ENCODE results near the gene EPHA10.

EPHA10 gene

DNA sequence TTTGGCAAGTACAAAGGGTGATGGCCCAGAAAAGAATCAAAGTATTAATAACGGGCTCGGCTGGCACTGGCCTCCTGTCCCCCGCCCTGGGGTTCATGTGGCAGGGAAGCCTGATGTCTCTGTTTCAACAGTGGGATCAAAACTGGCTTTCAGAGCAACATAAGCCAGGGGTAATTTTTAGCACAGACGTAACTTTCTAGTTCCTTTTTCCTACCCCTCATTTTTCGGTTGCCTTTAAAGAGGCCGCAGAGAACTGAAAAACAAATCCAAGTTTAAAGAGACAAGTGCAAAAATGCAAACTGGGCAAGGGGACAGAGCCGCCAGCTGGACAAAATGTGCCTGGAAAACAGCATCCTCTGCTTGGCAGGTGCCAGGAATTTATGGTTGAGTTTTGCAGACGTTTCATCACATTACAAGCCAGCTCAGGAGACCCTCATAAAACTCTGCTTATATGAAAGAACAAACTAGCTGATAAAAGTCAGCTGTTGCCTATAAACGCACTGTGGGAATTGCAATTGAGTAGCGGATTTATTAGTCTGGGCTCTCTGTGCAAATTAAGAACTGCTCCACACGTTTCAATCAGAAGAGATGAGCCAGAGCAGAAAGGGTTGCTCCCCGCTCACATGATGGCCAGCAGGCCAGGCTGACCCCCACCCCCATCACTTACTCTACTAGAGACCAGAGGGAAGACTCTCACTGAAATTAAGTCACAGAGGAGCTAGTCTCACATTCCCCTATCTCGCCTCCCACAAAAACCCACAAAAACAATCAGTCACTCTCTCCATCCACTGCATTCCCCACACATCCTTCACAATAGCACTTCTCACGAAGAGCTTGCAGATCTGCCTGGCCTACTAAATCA lies 88.4 kb downstream of the EPHA10 start:
- DNase-seq (ENCODE audit: low read depth, low spot score): no peak

DNA sequence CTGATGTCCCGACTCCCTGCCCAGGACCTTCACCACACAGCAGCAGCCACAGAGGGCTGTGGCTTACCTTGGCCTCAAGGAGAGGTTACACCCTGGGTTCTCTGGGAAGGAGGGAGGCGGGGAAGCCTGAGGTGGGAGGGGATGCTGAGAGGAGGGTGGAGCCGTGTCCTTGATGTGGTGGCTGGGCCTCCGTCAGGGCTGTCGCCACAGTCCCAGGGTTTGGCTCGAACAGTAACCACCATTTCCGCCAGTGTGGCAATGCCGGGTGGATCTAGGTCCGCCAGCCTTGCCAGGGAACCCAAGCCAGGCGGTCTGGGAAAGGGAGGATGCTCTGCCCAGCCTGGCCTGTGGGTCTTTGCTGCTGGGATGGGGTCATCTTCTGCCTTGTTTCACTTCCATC lies 91.0 kb downstream of the EPHA10 start:
- DNase-seq (ENCODE audit: low read depth, low spot score): peak; percentile 16

DNA sequence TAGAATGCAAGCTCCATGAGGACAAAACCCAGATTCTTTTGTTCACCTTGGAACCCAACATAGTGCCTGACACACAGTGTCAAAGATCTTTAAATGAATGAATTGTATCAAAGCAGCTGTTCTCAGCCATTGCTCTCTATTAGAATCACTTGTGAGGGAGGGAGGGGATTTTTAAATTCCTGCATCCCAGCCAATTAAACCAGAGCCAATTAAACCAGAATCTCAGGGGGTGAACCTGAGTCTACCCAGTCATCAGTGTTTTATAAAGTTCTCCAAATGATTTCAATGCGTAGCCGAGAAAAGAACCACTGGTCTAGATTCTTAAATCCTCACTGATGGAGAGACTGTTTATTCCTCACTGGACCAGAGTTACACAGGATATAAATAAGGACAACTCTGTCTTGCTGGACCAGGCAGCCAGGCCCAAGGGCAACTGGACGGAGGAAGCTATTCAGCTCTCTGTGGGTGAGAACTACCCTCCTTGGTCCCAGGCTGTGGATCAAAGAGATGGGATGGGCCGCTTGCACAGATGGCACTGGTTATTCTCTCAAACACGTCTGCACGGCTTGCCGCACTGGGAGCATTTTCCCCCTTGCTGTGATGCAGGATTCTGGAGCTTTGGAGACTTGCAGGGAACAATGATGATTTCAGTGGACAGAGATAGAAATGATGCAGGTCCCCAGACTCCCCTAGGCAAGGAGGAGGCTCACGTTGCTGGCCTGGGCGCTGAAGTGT lies 92.6 kb downstream of the EPHA10 start:
- no peak for DNase-seq (ENCODE audit: low read depth, low spot score)

DNA sequence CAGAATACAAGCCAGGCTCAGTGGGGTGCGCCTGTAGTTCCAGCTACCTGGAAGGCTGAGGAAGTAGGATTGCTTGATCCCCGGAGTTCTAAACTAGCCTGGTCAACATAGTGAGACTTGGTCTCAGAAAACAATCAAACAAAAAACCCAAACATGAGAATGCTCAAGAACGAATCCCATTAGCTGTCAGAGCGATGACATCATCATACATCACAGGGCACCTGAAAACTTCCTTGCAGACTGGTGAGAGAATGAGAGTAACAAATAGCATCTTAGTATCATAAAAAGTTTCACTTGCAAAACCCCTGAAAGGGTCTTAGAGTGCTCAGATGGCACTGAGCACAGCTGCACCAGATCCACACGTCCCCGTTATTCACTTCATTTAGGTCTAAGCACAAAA lies 93.7 kb downstream of the EPHA10 start:
- no peak for DNase-seq (ENCODE audit: low read depth, low spot score)

DNA sequence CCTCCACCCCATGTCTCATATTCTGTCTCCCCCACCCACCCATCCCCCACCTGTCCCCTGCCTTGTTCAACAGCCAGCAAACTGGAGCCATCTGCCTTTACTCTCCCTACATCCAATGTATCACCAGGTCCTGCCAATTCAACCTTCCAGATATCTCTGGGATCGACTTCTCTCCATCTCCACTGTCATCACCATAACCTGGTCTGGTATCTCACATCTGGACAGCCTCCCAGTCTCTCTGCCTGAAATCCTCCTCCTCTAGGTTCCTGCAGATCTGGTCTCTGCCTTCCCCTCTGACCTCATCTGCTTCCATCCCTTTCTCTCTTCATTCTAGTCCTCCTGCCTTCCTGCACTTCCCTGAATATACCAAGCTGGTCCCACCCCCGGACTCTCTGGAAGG lies 94.8 kb downstream of the EPHA10 start:
- DNase-seq (ENCODE audit: low read depth, low spot score): no peak

DNA sequence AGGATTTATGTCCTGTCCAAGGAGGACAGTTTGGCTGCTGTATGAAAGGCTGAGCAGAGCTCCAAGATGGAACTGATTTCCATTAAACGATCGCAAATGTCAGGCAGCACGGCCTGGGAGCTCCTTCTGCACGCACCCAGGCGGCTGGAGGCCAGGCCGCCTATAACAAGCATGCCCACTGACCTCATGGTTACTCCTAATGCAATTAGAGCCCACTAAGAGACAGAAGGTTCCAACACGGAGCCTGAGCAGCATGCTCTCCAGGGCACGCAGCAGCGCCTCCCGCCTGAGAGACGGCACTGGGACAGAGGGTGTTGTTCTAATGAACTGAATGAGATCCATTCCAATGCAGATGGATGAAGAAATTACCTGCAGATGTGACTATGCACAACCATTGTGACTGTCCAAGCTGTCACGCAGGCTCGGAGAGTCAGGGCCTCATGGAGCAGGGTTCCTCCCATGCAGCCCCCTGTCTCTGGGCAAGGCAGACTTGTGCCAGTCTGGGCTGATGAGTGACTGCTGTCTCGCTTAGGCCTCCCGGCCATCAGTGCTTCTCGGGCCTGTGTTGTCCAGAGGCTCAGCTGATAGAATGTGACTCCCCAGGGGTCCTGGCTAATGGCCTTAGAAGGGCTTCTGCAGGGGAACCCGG lies 97.8 kb downstream of the EPHA10 start:
- no peak for DNase-seq (ENCODE audit: low read depth, low spot score)

DNA sequence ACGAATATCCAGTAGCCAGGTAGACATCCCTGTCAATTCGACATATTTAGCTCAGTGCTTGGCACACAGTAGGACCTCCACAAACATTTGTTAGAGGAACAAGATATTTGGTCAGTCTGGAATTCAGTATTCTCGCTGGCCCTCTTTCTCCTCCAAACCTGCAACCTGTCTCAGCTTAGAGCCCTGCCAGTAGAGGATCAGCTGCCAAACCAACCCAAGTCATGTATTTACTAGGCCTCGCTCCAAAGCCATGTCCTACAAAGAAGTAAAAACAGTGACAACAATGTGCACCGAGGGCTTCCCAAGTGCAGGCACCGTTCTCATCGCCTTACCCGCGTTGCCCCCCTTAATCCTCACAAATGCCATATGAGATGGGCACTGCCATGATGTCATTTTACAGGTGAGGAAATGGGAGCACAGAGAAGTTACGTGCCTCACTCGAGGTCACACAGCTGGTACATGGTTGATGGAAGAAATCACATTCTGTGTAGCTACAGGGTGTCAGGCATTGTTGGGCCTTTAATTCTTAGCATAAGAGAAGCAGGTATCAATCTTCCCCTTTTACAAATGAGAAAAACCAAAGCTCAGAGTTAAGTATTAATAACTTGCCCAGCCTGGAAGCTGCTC lies 98.6 kb downstream of the EPHA10 start:
- DNase-seq (ENCODE audit: low read depth, low spot score): no peak

All from activated CD4-positive, CD25-positive, alpha-beta regulatory T cell treated with anti-CD3 and anti-CD28 coated beads, Interleukin-2, amount 50 U/mL, for 16 hours (primary cell).